Mesendoderm (in vitro differentiated cells): Measurements from ENCODE around the gene PTPRF.

Experiments used
- DNase-seq: peaks from one replicate; pipeline ENCODE4 v3.0.0; 2013
- H2AK5ac ChIP-seq: 2 replicates; pipeline ENCODE4 v1.6.1; 2013; ENCODE audit warnings: low read length, inconsistent platforms
- H2BK120ac ChIP-seq: 2 replicates; pipeline ENCODE4 v1.6.1; 2013; ENCODE audit warnings: low read depth, mild to moderate bottlenecking, low read length, moderate library complexity, mixed read lengths
- H2BK15ac ChIP-seq: replicated peaks from 2 replicates; pipeline ENCODE4 v1.6.1; 2013; ENCODE audit warnings: low read depth, mild to moderate bottlenecking, moderate library complexity
- H2BK5ac ChIP-seq: 2 replicates; pipeline ENCODE4 v1.6.1; 2013; ENCODE audit warnings: low read length, inconsistent platforms
- H3K18ac ChIP-seq: 2 replicates; pipeline ENCODE4 v1.6.1; 2013; ENCODE audit warnings: mild to moderate bottlenecking, low read length, mixed read lengths
- H3K23ac ChIP-seq: one replicate; pipeline ENCODE4 v1.6.1; 2013; ENCODE audit warnings: low read length
- H3K27ac ChIP-seq: 2 replicates; pipeline ENCODE4 v1.5.1; 2013; ENCODE audit warnings: low read depth, mild to moderate bottlenecking, inconsistent platforms, low read length, moderate library complexity
- H3K27me3 ChIP-seq: 2 replicates; pipeline ENCODE4 v1.6.1; 2013; ENCODE audit warnings: low read length, control low read depth, mild to moderate bottlenecking, inconsistent platforms; ENCODE audit not compliant: insufficient read depth, poor library complexity
- H3K36me3 ChIP-seq: 2 replicates; pipeline ENCODE4 v1.6.1; 2013; ENCODE audit warnings: low read length, inconsistent platforms; ENCODE audit not compliant: control insufficient read depth, insufficient read depth
- H3K4ac ChIP-seq: one replicate; pipeline ENCODE4 v1.6.1; 2013; ENCODE audit warnings: low read depth, mild to moderate bottlenecking, low read length, moderate library complexity
- H3K4me1 ChIP-seq: 2 replicates; pipeline ENCODE4 v1.6.1; 2013; ENCODE audit warnings: low read depth, low read length, inconsistent platforms; ENCODE audit not compliant: control insufficient read depth
- H3K4me2 ChIP-seq: 2 replicates; pipeline ENCODE4 v1.6.1; 2013; ENCODE audit warnings: low read length
- H3K4me3 ChIP-seq: 2 replicates; pipeline ENCODE4 v1.5.1; 2013; ENCODE audit warnings: mild to moderate bottlenecking, low read length
- H3K56ac ChIP-seq: one replicate; pipeline ENCODE4 v1.6.1; 2013; ENCODE audit warnings: low read length
- H3K79me1 ChIP-seq: 2 replicates; pipeline ENCODE4 v1.6.1; 2013; ENCODE audit warnings: low read length, inconsistent platforms
- H3K79me2 ChIP-seq: 2 replicates; pipeline ENCODE4 v1.6.1; 2013; ENCODE audit warnings: mild to moderate bottlenecking, low read length; ENCODE audit not compliant: control insufficient read depth, insufficient read depth
- H3K9ac ChIP-seq: 2 replicates; pipeline ENCODE4 v1.6.1; 2013; ENCODE audit warnings: low read length, inconsistent platforms
- H4K5ac ChIP-seq: one replicate; pipeline ENCODE4 v1.6.1; 2013; ENCODE audit warnings: low read length
- H4K8ac ChIP-seq: one replicate; pipeline ENCODE4 v1.6.1; 2013; ENCODE audit warnings: low read depth, mild to moderate bottlenecking, control low read depth, low read length, moderate library complexity
- WGBS: extraction: QIAGEN DNeasy Blood & Tissue Kit; methylation state at CpG from one replicate; pipeline ENCODE4 v1.1.7; 2013; ENCODE audit warnings: low lambda C conversion rate, missing lambda C conversion rate; ENCODE audit not compliant: insufficient coverage; ENCODE audit errors: extremely low coverage; 5-methylcytosine and 5-hydroxymethylcytosine counted together

The PTPRF gene

GRCh38 chr1:43671193-43671592, 140.5 kb downstream of the PTPRF start:
- no CpG with 5 or more reads among the region's 2 CpGs for WGBS
- H3K4me3 ChIP-seq, result no peak overlapping the region
- H3K18ac ChIP-seq, result no peak overlapping the region
- no peak overlapping the region for H3K4me2 ChIP-seq
- H3K23ac ChIP-seq, result no peak overlapping the region
- DNase-seq, result no peak
- H3K4ac ChIP-seq, result no peak overlapping the region
- no peak overlapping the region for H4K5ac ChIP-seq
- H4K8ac ChIP-seq, result no peak overlapping the region
- H2AK5ac ChIP-seq, result no peak overlapping the region
- H2BK15ac ChIP-seq, result no peak overlapping the region
- H3K9ac ChIP-seq, result no peak overlapping the region
- no peaks in the 10 kb centered on the region for H3K4me1 ChIP-seq
- peaks cover 5% of the 10 kb centered on the region for H3K79me1 ChIP-seq
- H3K56ac ChIP-seq, result no peak overlapping the region
- H3K27me3 ChIP-seq, result no peaks in the 10 kb centered on the region
- H2BK120ac ChIP-seq, result no peak overlapping the region
- no peak overlapping the region for H2BK5ac ChIP-seq
- peaks cover 34% of the 10 kb centered on the region for H3K36me3 ChIP-seq
- H3K79me2 ChIP-seq, result no peaks in the 10 kb centered on the region
- no peak overlapping the region for H3K27ac ChIP-seq

- H2BK15ac ChIP-seq, result no peak overlapping the region
- no CpG with 5 or more reads among the region's 10 CpGs for WGBS
- H3K36me3 ChIP-seq, result peaks cover 29% of the 10 kb centered on the region
These were observed 141.1 kb downstream of the PTPRF start for GRCh38 chr1:43671626-43672330.

GRCh38 chr1:43673261-43673660, 142.6 kb downstream of the PTPRF start:
- no peak for DNase-seq
- no peak overlapping the region for H3K9ac ChIP-seq
- WGBS, result no CpG with 5 or more reads among the region's 7 CpGs
- no peak overlapping the region for H2BK15ac ChIP-seq
- peaks cover 3% of the 10 kb centered on the region for H3K79me1 ChIP-seq
- H3K4me1 ChIP-seq, result no peaks in the 10 kb centered on the region
- H3K4me3 ChIP-seq, result no peak overlapping the region
- H3K36me3 ChIP-seq, result peaks cover 22% of the 10 kb centered on the region
- no peak overlapping the region for H4K8ac ChIP-seq
- H4K5ac ChIP-seq, result no peak overlapping the region
- H3K18ac ChIP-seq, result no peak overlapping the region
- no peak overlapping the region for H2BK120ac ChIP-seq
- no peak overlapping the region for H3K4me2 ChIP-seq
- no peaks in the 10 kb centered on the region for H3K27me3 ChIP-seq
- no peaks in the 10 kb centered on the region for H3K79me2 ChIP-seq
- H2AK5ac ChIP-seq, result no peak overlapping the region
- no peak overlapping the region for H3K56ac ChIP-seq
- no peak overlapping the region for H3K23ac ChIP-seq
- no peak overlapping the region for H3K27ac ChIP-seq
- no peak overlapping the region for H3K4ac ChIP-seq
- H2BK5ac ChIP-seq, result no peak overlapping the region

More at GRCh38 chr1:43671626-43672330, 141.1 kb downstream of the PTPRF start:
- Histone ChIP-seq H3K4ac (no peak overlapping the region), H2BK5ac (no peak overlapping the region), H4K8ac (no peak overlapping the region), H3K56ac (no peak overlapping the region), H3K4me1 (no peaks in the 10 kb centered on the region), H3K9ac (no peak overlapping the region), H3K79me2 (no peaks in the 10 kb centered on the region), H2BK120ac (no peak overlapping the region), H3K79me1 (peaks cover 5% of the 10 kb centered on the region), H3K18ac (no peak overlapping the region), H3K4me2 (no peak overlapping the region), H3K23ac (no peak overlapping the region), H3K4me3 (no peak overlapping the region), H3K27ac (no peak overlapping the region), H4K5ac (no peak overlapping the region), H3K27me3 (no peaks in the 10 kb centered on the region), H2AK5ac (no peak overlapping the region)
- DNase-seq, result no peak
